ENCODE results near the gene RORC.
"Not testable (repeated sequence)": the region's sequence is repeated elsewhere in the genome, so short reads cannot be mapped to it uniquely, and the experiment has no call there.

RORC gene

DNA sequence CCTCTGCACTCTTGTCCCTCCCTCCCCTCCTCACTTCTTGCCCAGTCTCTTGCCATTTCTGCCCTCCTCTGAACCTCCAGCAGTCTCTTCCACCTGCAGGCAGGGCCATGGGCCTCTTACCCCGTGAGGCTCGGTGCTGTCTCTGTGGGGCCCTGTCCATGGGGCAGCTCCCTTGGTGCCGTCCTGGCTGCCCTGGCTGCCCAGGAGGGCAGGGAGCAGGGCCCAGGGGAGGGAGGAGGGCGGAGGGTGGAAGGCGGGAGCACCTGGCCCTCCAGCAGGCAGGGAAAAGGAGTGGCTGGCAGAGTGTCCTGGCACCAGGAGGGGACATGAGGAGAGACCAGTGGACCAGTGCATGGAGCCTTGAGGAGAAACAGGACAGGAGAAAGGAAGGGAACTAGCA is at the start of gene RORC:
RORC (minus strand) TSS at position 198 of the 400 bp plus-strand sequence; CDS start at position 160, 38 bp downstream.
- DNase-seq = no peak

DNA sequence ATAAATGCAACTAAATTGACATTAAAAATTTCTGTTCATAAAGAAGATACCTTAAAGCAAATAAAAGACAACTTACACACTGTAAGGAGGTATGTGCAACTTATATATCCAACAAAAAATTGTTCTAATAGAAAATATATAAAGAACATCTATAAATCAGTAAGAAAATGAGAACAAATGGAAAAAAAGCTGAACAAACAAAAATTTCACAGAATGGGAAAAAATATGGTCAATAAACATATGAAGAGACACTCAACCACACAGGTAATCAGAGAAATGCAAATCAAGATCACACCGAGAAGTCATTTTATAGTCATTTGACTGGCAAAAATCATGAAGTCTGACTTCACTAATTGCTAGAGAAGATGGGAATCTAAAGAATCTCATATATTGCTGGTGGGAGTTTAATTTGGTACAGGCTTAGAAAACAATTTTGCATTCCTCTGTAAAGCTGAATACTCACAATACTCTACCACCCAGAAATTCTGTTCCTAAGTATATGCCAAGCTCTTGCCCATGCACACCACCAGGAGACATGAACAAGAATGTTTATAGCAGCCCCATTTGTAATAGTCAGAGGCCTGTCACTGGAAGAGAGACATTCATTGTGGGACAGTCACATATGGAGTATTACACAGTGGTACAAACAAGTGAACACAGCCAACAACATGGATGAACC is 44.0 kb upstream of the RORC start:
- DNase-seq = no peak

DNA sequence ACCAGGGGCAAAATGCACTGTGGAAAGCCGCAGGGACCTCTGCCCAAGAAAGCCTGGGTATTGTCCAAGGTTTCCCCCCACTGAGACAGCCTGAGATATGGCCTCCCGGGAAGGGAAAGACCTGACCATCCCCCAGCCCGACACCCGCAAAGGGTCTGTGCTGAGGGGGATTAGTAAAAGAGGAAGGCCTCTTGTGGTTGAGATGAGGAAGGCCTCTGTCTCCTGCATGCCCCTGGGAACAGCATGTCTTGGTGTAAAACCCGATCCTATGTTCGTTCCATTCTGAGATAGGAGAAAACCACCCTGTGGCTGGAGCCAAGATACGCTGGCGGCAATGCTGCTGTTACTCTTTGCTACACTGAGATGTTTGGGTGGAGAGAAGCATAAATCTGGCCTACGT is 41.2 kb upstream of the RORC start:
- DNase-seq = not testable (repeated sequence)

DNA sequence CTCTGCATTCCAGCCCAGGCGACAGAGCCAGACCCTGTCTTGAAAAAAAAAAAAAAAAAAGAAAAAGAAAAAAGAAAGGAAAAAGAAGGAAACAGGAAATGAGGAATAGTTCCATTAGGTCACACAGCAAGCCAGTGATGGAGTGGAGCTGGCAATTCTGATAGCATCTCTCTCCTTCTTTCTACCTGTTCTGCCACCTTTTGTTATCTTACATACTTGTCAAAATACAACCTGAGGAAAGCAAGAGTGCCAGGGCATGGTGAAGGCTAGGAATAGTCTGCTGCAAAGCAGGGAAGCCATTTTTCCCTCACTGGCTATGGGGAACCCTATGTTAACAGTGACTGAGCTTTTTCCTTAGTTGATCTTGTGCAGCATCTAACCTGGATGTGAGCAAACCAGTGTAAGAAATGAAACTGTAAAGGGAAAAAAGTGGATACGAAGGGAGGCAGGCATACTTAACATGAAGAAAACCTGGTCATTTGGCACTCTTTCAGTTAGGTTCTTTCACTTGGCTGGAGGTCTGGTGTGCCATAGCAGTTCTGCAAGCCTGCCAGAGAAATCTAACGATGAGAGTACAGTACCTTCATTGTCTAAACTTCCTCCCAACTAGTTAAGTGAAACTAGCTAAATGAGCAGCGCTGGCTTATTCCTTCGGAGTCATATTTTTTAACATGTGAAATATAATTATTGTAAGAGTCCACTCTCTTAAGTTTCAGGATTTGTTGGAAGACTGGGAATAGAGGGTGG is 39.9 kb upstream of the RORC start:
- no peak for DNase-seq

DNA sequence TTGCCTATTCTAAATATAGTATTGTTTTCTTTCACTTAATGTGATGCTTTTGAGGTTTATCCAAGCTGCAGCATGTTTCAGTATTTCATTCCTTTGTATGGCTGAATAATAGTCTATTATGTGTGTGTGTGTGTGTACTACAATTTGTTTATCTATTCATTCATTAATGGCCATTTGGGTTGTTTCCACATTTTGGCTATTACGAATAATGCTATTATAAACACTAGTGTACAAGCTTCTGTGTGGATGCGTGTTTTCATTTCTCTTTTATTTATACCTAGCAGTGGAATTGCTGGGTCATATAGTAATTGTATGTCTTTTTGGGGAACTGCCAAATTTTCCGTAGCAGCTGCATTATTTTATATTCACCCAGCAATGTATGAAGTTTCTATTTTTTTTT is 36.9 kb upstream of the RORC start:
- DNase-seq = no peak

DNA sequence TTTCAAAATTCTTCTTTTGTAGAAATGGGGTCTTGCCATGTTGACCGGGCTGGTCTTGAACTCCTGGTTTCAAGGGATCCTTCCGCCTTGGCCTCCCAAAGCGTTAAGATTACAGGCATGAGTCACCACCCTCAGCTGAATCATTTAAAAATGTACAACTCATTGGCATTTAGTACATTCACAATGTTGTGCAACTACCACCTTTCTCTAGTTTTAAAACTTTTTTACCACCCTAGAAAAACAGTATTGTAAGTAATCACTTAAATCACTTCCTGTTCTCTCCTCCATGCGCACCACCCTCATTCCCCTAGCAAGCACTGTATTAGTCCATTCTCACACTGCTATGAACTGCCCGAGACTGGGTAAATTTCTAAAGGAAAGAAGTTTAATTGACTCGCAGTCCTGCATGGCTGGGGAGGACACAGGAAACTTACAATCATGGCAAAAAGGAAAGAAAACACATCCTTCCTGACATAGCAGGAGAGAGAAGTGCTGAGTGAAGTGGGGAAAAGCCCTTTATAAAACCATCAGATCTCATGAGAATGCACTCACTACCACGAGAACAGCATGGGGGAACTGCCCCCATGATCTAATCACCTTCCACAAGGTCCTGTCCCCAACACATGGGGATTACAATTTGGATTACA is 36.3 kb upstream of the RORC start:
- DNase-seq = no peak

DNA sequence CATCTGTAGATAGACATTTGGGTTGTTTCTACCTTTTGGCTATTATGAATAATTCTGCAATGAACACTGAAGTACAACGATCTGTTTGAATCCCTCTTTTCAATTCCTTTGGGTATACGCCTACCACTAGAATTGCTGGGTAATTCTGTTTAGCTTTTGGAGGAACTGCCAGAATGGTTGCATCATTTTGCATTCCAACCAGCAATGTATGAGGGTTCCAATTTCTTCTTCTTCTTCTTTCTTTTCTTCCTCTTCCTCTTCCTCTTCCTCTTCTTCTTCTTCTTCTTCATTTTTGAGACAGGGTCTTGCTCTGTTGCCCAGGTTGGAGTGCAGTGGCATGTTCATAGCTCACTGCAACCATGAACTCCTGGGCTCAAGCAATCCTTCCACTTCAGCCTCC is 35.7 kb upstream of the RORC start:
- DNase-seq = no peak

DNA sequence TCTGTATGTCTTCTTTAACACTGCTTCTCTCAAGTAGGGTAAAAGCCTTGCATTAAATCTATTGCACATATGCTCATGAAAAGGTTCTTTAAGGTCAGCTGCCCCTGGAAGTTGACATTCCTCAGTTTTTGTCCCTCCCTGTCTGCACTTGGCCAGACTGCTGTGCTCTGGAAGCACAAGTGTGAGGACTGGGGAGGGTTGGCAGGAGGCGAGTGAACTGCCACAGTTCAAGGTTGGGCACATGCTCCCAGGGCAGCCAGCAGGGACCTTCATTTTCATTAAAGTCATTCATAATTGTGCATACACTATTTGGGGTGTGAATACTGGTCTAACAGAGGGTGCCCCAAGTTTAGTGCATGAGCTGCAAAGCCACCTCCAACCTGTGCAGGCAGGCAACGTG is 32.8 kb upstream of the RORC start:
- no peak for DNase-seq

DNA sequence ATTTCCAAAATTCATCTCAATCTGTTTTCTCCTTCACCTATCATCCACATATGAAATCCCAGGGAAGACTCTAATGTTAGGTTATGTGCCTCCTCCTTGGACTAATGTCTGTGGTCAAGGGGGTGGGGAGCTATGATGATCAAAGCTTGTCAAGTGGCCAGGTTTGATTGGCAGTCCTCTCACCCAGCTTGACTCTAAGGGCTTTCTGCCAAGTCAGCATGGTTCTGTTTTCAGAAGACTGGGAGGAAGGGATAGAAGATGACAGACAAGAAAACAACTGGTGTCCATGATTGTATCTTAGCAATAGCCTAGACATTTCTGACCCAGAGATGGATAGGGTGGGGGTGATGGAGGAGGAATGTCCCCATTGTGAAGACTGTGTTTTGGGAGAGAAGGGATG is 31.0 kb upstream of the RORC start:
- no peak for DNase-seq

DNA sequence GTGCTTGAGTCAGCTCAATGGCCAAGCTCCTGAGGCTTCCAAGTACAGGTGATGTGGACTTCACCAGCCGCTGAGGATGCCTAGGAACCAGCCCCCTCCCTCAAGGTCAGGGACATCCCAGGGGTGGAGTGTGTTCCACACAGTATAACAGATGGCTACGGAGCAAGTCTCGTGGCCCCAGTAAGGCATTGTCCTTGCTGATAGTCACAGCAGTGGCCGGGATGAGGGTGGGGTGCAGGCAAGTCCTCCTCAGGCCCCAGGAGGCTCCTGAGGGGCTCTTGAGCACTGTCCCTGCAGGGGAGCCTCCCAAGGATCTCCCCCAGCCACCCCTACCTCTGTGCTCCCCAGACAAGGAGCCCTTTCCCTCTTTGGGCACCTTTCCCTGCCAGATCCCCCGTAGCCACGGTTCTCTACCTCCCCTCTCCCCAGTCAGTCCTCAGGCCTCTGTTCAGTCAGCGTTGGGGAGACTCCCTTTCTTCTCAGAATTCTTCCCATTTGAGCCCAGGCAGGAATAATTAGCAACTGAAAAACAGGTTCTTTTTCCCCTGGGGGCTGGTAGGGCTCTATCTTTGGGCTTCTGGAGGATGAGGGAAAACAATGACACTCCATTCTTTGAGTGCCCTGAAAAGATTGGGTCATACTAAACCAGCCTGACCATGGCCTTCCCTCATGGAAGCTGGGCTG is 29.0 kb upstream of the RORC start:
- no peak for DNase-seq

DNA sequence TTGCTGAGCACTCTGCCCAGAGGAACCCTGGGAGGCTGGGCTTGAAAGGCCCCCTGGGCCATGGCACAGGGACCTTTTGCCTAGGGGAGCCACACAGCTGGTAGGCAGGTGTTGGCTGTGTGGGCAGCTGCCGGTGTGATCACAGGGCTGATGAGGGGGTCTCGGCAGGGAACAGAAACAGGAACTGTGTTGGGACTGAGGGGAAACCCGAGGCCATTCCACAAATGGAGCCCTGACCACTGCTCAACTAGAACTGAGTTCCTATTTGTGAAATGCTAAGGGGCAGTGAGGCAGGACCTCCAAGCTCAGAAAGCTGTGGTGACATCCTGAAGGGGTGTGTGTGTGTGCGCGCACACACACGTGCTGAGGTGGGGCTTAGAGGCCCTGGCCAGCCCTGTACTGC is 28.3 kb upstream of the RORC start:
- DNase-seq = no peak

DNA sequence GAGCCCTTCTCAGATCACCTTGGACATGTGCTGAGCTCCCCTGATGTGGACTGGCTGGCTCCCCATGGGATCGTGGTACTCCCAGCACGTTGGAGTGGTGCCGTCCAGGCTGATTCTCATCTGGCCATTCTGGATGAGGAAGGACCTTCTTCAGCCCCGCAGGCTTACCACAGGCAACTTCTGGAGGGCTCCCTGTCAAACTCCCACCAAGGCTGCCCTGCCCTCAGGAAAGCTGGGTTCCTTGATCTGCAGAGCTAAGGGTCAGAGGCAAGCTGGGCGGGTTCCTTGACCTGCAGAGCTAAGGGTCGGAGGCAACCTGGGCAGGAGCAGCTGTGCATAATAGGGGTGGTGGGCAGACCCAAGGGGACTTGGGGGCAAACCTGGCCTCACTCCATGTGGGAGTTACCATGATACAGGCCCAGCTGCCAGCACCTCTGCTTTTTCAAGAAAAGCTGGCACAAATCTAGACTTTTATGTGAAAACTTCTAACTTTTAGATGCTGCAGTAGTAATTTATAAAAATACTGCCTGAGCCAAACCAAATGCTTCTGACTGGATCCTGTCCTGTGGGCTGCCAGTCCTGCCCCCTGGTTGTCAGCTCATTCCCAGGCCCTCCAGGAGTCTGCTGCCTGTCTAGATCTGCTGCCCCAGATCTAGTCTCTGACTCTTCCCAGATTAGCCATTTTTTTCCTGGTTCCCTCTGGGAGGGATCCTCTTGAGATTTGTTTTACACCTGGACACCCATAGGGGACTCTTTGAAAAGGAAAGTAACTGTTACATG is 27.5 kb upstream of the RORC start:
- no peak for DNase-seq

DNA sequence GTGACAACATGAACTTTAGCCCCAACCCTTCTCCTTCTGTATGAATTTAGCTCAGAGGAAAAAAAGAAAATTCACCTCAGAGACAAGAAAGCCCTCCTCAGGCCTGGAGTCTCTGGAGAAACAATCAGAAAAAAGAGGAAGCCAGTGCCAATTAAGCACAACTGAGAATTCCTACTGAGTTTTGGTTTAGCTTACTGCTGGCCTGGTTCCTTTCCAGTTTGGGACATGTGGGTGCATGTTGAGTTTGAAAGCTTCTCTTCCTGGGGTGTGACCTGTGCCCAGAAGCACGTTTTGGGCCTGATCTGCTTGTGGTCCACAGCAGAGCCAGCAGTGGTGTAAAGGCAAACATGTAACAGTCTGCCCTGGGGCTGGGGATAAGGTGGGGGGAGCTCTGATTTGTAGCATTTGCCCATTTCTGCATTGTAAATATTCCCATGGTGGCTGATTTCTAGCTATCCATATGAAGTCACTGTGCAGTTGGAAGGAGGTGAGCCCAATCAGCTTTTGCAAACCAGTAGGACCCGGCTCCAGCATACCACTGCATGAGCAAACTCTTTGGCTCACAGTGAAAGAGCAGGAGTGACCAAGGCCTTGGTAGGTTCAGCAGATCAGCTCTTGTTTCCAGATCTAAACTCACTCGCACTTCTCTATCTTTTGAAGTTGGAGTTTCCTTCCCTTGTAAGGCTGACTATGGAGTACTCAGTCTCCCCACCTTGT is 26.6 kb upstream of the RORC start:
- no peak for DNase-seq

DNA sequence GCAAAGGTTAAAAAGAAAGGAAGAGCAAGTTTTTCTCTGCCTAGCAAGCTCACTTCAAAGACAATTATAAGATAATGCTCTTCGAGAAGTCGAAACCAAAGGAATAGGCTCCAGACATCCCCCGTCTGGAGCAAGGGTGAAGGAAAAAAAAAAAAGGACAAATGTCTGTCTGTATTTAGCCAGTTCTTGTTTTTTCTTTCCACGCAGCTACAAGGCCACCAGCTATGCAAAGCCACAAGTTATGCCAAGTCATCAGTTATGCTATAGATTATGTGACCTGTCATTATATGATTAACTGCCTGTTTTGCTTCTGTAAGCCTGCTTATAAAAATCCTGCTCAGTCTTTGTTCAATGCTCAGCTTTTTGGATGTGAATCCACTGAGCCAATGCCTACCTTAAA is 24.3 kb upstream of the RORC start:
- DNase-seq = no peak

DNA sequence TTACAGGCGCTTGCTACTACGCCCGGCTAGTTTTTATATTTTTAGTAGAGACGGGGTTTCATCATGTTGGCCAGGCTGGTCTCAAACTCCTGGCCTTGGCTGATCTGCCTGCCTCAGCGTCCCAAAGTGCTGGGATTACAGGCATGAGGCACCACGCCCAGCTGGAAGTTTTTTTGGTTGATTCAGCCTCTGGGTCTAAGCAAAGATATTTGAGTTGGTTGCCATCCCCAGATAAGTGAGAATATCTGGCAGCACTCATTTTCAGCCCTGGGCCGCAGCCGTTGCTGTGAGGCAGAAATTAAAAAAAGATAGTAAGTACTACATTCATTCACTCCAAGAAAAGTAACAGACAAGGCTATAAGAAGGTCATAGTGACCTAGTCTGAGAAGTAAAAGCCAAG is 23.9 kb upstream of the RORC start:
- DNase-seq = not testable (repeated sequence)

DNA sequence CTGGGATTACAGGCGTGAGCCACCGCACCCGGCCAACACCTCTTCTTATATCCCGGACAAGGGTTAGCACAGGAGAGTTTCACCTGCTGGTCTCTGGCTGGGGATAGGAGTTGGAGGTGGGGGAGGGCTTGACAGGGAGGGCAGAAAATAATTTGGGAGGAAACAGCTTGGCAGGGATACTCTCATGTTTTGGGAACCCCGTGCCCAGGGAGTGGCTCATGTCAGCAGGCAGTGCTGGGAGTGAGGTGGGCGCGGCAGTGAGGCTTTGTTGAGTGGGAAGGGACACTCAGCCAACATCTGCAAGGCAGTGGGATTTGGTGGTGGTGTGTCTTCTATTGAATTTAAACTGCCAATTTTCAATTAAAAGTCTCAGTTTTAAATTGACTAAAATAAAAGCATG is 23.1 kb upstream of the RORC start:
- no peak for DNase-seq

DNA sequence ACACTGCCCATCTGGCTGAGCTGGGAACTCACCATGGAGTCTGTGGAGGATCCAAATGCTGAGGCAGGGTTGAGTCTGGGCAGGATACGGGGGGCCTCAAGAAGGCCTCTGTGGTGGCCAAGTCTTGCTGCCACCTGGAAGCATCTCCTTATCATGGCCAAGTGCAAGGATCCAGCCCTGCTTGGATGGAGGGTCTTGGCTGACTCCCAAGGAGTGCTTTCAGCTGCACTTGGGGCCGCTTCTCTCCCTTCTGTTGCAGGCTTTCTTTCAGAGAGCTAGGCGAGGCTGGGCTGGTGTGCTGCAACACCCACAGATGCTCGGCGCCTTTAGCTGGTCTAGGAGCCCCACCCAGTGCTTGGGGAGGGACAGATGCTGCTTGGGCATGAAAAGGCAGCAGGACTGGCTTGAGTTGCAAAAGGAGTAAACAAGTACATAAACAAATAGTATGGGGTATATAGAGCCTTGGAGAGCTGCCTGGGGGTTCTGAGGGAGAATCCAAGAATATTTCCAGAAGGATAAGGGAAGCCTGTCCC is 21.9 kb upstream of the RORC start, which contains the start of gene THEM5:
THEM5 (minus strand) TSS at position 302 of the 533 bp plus-strand sequence; CDS start at position 155, 147 bp downstream.
- DNase-seq = no peak

DNA sequence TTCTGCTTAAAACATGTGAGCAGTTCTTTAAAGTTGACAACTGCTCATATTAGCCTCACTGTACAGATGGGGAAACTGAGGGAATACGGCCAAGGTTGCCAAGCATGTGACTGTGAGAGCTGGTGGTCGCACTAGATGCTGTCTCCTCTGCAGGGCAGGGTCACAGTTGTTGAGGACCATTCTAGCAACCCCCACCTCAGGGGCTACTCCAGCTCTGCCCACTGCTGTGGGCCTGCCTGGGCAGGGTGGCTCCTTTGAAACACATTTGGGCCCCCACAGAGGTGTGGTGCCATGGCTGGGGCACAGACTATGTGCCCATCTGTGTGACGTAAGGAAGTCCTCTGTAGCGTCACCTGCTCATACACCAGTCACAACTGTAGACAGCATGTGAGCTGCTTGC is 21.1 kb upstream of the RORC start:
- DNase-seq = no peak

DNA sequence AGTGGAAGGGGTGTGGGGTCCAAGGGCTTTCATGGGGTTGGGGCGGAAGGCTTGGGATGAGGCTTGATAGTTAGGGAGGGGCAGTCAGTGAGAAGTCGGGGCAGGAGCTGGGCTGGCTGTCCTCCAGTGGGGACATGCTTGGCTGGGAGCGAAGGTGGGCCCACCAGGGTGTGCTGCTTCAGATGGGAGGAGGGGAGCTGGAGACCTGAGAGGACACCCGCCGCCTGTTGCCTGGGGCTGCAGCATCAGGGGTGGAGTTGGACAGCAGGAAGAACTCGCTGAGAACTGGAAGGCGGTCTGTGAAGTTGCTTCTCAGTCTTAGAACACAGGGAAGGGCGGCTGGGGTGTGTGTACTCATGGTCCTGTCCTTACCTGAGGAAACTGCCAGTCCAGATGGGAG is 20.3 kb upstream of the RORC start:
- DNase-seq = no peak

DNA sequence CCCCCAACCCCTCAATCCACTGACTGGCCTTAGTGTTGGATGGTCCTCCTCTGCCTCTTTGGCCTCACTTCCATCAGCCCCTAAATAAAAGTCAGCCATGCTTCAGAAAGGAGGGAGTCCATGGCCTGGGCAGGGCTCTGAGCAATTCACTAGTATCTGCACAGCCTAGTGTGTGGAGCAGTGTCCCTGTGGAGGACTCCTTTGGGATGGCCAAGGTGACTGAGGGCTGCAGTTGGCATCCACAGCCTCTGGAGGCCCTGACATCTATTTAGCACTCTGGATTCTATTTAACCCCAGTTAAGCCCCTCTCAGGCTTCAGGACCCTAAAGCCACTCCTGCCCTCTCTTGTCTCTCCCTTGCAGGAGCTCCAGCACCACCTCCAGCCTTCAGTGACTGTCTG is 18.3 kb upstream of the RORC start:
- no peak for DNase-seq

DNA sequence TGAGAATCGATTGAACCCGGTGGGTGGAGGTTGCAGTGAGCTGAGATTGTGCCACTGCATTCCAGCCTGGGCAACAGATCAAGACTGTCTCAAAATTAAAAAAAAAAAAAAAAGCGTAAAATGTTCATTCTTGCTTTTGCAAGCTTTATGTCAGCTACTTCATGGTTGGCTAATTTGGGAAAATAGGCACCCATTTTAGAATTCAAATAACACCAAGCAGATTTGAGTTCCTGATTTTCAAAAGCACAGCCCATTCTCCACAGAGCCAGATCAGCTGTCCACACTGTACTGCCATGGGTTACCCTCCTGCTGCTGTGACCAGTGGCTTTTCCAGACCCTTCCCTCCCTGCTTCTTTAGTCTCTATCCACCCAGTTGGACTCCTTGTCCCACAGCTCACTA is 17.5 kb upstream of the RORC start:
- DNase-seq = no peak

Measured in activated CD4-positive, CD25-positive, alpha-beta regulatory T cell treated with anti-CD3 and anti-CD28 coated beads, Interleukin-2, amount 50 U/mL, for 72 hours (primary cell).